HEK293T (cell line): ENCODE results near the gene PCDHGA2.
"Not testable (repeated sequence)": the region's sequence is repeated elsewhere in the genome, so short reads cannot be mapped to it uniquely, and the experiment has no call there.

Experiments used
- CTCF ChIA-PET: fragments of 350-600 bp; formaldehyde crosslinking; extraction: SDS; loops from one replicate; lab custom pipeline; 2021; ENCODE audit warnings: antibody characterized with exemption, inconsistent platforms; lab: Yijun Ruan, JAX
- POLR2A ChIA-PET: fragments of 350-600 bp; formaldehyde crosslinking; extraction: SDS; loops from one replicate; lab custom pipeline; 2020; ENCODE audit warnings: antibody characterized with exemption, inconsistent platforms; lab: Yijun Ruan, JAX
- DNase-seq: peaks from one replicate; pipeline ENCODE4 v3.0.0; 2012; ENCODE audit warnings: mixed read lengths; ENCODE audit errors: extremely low spot score
- BHLHE40 ChIP-seq: fragments of 450-650 bp; IDR thresholded peaks from 2 replicates; pipeline ENCODE4 v1.6.1; 2016; ENCODE audit warnings: mild to moderate bottlenecking, moderate library complexity, borderline replicate concordance
- CTBP1 ChIP-seq: fragments of 450-650 bp; IDR thresholded peaks from 2 replicates; pipeline ENCODE4 v1.6.1; 2016; ENCODE audit warnings: borderline replicate concordance
- ELF4 ChIP-seq: fragments of 450-650 bp; IDR thresholded peaks from 2 replicates; pipeline ENCODE4 v1.6.1; 2017; ENCODE audit warnings: antibody characterized with exemption
- FOXA1 ChIP-seq: fragments of 450-650 bp; IDR thresholded peaks from 2 replicates; pipeline ENCODE4 v1.6.1; 2016; ENCODE audit warnings: mild to moderate bottlenecking
- FOXK2 ChIP-seq: fragments of 450-650 bp; IDR thresholded peaks from 2 replicates; pipeline ENCODE4 v1.6.1; 2016; ENCODE audit warnings: mild to moderate bottlenecking
- FOXM1 ChIP-seq: fragments of 450-650 bp; IDR thresholded peaks from 2 replicates; pipeline ENCODE4 v1.6.1; 2017; ENCODE audit warnings: mild to moderate bottlenecking, borderline replicate concordance
- L3MBTL2 ChIP-seq: fragments of 450-650 bp; conservative IDR thresholded peaks from 2 replicates; pipeline ENCODE4 v1.6.1; 2016; ENCODE audit warnings: mild to moderate bottlenecking
- LEF1 ChIP-seq: fragments of 450-650 bp; IDR thresholded peaks from 2 replicates; pipeline ENCODE4 v1.6.1; 2017; ENCODE audit warnings: mild to moderate bottlenecking, borderline replicate concordance
- NFRKB ChIP-seq: fragments of 450-650 bp; IDR thresholded peaks from 2 replicates; pipeline ENCODE4 v1.6.1; 2016; ENCODE audit warnings: mild to moderate bottlenecking, moderate library complexity
- PKNOX1 ChIP-seq: fragments of 450-650 bp; IDR thresholded peaks from 2 replicates; pipeline ENCODE4 v1.6.1; 2016
- SP1 ChIP-seq: fragments of 450-650 bp; IDR thresholded peaks from 2 replicates; pipeline ENCODE4 v1.6.1; 2017
- SUZ12 ChIP-seq: fragments of 450-650 bp; IDR thresholded peaks from 2 replicates; pipeline ENCODE4 v1.6.1; 2016; ENCODE audit warnings: mild to moderate bottlenecking
- TARDBP ChIP-seq: fragments of 450-650 bp; IDR thresholded peaks from 2 replicates; pipeline ENCODE4 v1.6.1; 2016
- ZNF384 ChIP-seq: fragments of 450-650 bp; IDR thresholded peaks from 2 replicates; pipeline ENCODE4 v1.6.1; 2016

PCDHGA2 gene

GRCh38 chr5:141366016-141366896 lies 27.7 kb downstream of the PCDHGA2 start:
- ChIA-PET POLR2A (no interaction called here), CTCF (no interaction called here)
- TF ChIP-seq LEF1: no peak
- no peak for TF ChIP-seq PKNOX1
- no peak for TF ChIP-seq FOXA1
- no peak for TF ChIP-seq SUZ12
- TF ChIP-seq FOXM1: no peak
- DNase-seq: no peak

- ChIA-PET CTCF (interaction anchor here (0.6 to 1.7 kb wide), 4 partner anchors 51 to 194 kb away, joined by 3 to 6 read pairs (median 4); partner anchors contain the start of gene PCDHGA11), POLR2A (no interaction called here)
- peak; percentile 48 for DNase-seq
- TF ChIP-seq L3MBTL2 (no peak), TARDBP (no peak), FOXK2 (no peak), ZNF384 (no peak), SUZ12 (no peak), FOXM1 (no peak), ELF4 (no peak), CTBP1 (no peak), PKNOX1 (no peak)
Measured at GRCh38 chr5:141369994-141370848, 31.7 kb downstream of the PCDHGA2 start, which contains the start of gene PCDHGB3. Gene PCDHGB3 (plus strand): TSS chr5:141370242. CDS start chr5:141370395, 153 bp downstream.

GRCh38 chr5:141371572-141372475 lies 33.3 kb downstream of the PCDHGA2 start:
- TF ChIP-seq LEF1 (no peak), CTBP1 (no peak), NFRKB (no peak), SP1 (no peak), BHLHE40 (no peak), FOXM1 (no peak), FOXA1 (no peak), ELF4 (no peak), TARDBP (no peak)
- POLR2A ChIA-PET: no interaction called here
- CTCF ChIA-PET: no interaction called here
- no peak for DNase-seq

- ChIA-PET POLR2A (no interaction called here), CTCF (interaction anchor here (0.7 to 0.9 kb wide), 3 partner anchors 9 to 194 kb away, joined by 3 to 4 read pairs (median 3); partner anchors contain the start of gene PCDHGA7)
- TF ChIP-seq L3MBTL2: no peak
- no peak for TF ChIP-seq FOXM1
- no peak for TF ChIP-seq TARDBP
- no peak for TF ChIP-seq CTBP1
- TF ChIP-seq PKNOX1: no peak
- peak; percentile 15 for DNase-seq
Measured at GRCh38 chr5:141373673-141374317, 35.2 kb downstream of the PCDHGA2 start, which contains the start of gene PCDHGA6. Gene PCDHGA6 (plus strand): TSS chr5:141373891. CDS start chr5:141374084, 193 bp downstream.

- TF ChIP-seq L3MBTL2 (no peak), BHLHE40 (no peak), PKNOX1 (no peak), SP1 (no peak), FOXK2 (no peak), ZNF384 (no peak), TARDBP (no peak)
- POLR2A ChIA-PET: no interaction called here
- CTCF ChIA-PET: interaction anchor here (0.7 to 0.8 kb wide), 2 partner anchors 8 to 193 kb away, joined by 3 to 4 read pairs; partner anchors contain the start of gene PCDHGA7
- DNase-seq: no peak
Measured at GRCh38 chr5:141374627-141375026, 36.1 kb downstream of the PCDHGA2 start.

- POLR2A ChIA-PET, DNase-seq, CTCF ChIA-PET: not testable (repeated sequence)
Measured at GRCh38 chr5:141375444-141376155, 37.0 kb downstream of the PCDHGA2 start.
